ENCODE results near the gene RIF1.

Gene RIF1

GRCh38 chr2:151520976-151521375 lies 111.3 kb downstream of the RIF1 start:
- DNase-seq = no peak

GRCh38 chr2:151522556-151522955 lies 112.9 kb downstream of the RIF1 start:
- no peak for DNase-seq

- DNase-seq = no peak
Observed at GRCh38 chr2:151523850-151524249, 114.1 kb downstream of the RIF1 start.

DNA sequence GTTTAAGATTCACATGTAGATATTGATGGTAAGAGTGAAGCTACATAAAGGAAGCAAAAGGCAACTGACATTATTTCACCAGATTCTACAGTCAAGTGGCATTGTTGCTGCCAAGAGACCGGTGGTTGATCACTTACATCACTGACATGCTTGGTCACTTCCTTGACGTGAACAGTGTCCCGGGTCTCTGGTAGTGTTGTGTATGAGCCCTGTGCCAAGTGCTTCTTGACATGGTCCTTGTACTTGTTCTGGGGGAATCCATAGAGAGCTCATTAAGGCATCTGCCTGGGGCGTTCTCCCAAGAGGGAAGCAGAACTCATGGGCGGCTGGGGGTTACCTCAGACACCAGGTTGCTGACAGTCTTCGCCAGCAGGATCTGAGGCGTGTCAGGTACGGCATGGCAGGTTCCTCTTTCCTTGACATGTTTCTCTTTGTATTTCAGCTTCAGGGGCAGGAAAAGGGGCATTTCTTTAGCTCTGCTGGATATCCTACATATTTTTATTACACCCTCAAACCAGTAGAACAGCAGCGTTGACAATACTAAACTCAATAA lies 116.2 kb downstream of the RIF1 start:
- no peak for DNase-seq

DNA sequence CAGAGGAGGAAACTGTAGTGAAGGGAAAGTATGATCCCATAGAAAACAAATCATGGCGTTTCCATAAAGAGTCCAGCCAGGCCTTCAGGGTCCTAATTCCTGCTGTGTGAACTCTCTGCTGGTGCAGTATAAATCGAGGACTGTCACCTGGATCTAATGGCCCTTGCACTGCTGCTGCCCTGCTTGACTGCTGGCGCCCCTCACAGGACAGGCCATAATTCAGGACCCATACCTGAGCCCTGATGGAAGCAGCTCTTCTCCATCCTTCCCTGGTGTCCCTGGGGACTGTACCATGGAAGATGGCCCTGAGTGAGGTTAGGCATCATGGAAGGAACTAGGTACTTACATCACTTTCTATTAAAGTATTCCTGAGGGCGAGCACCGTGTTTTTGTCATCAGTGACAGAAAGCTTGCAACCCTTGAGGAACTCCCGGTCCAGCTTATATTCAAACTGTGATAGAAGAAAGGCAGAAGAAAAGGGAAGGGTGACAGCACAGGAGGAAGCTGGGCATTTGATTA lies 116.9 kb downstream of the RIF1 start:
- no peak for DNase-seq

All from NCI-H2029 treated with DMSO at 0.1 percent for 48 hours (cell line).